B cell (primary cell): Measurements from ENCODE around the gene CNTNAP3B. TPM values are rescaled to one million over a fixed set of nuclear protein-coding genes. Genes with fewer than 3 reads are reported as not detected.
"Not testable (repeated sequence)": the region's sequence is repeated elsewhere in the genome, so short reads cannot be mapped to it uniquely, and the experiment has no call there.

Experiments
- ATAC-seq: fragments of 200-7000 bp; cut with Tn5 transposase; one replicate; pipeline ENCODE4 v1.10.0; 2021; ENCODE audit warnings: low read depth, mild to moderate bottlenecking, moderate number of reproducible peaks, moderate library complexity
- CTCF ChIA-PET: fragments of 350-600 bp; sonication (Branson Sonifier 250); formaldehyde crosslinking; loops from one replicate; lab custom pipeline; 2021; ENCODE audit warnings: antibody characterized with exemption, inconsistent platforms; lab: Charles Lee
- POLR2A ChIA-PET: fragments of 350-600 bp; sonication (Branson Sonifier 250); formaldehyde crosslinking; loops from one replicate; lab custom pipeline; 2021; ENCODE audit warnings: antibody characterized with exemption; lab: Charles Lee
- DNase-seq: peaks from one replicate; pipeline ENCODE4 v3.0.0; 2013
- H2AFZ ChIP-seq: 2 replicates; pipeline ENCODE4 v1.6.1; 2012; ENCODE audit warnings: mild to moderate bottlenecking, low read depth, low read length; ENCODE audit not compliant: insufficient read depth, poor library complexity, severe bottlenecking
- H3K27ac ChIP-seq, 2 donors: 1 replicate in 1 of 2; 2 replicates in 1 of 2; pipeline ENCODE4 v1.5.1; 2012 to 2013; ENCODE audit warnings: low read length in 2 of 2, mild to moderate bottlenecking in 2 of 2, moderate library complexity in 1 of 2
- H3K27me3 ChIP-seq, 4 experiments: fragments of 200-600 bp in 1 of 4; sonication (generic) in 1 of 4; replicated peaks in 1 of 4; 1 replicate in 2 of 4; 2 replicates in 2 of 4; pipeline versions ENCODE4 v1.6.1 to v1.7.0; 2013 to 2016; ENCODE audit warnings: low read length in 3 of 4, mild to moderate bottlenecking in 2 of 4, mixed read lengths in 1 of 4, moderate library complexity in 1 of 4; ENCODE audit not compliant: insufficient read depth in 4 of 4, control insufficient read depth in 3 of 4; ENCODE audit errors: control extremely low read depth in 1 of 4
- H3K36me3 ChIP-seq, 2 experiments: replicated peaks in 1 of 2; 1 replicate in 1 of 2; 2 replicates in 1 of 2; pipeline versions ENCODE4 v1.6.1 to v1.7.1; 2013; ENCODE audit warnings: low read length in 1 of 2; ENCODE audit not compliant: insufficient read depth in 2 of 2, control insufficient read depth in 1 of 2; ENCODE audit errors: control extremely low read depth in 1 of 2, extremely low read depth in 1 of 2
- H3K4me1 ChIP-seq, 2 donors: fragments of 200-600 bp in 1 of 2; sonication (generic) in 1 of 2; 1 replicate in 1 of 2; 2 replicates in 1 of 2; pipeline versions ENCODE4 v1.5.1 to v1.6.1; 2013 to 2017; ENCODE audit warnings: low read length in 2 of 2; ENCODE audit not compliant: control insufficient read depth in 2 of 2, insufficient read depth in 2 of 2
- H3K4me2 ChIP-seq: replicated peaks from 2 replicates; pipeline ENCODE3; 2012; ENCODE audit warnings: mild to moderate bottlenecking, low read depth, low read length; ENCODE audit not compliant: poor library complexity, severe bottlenecking
- H3K4me3 ChIP-seq, 5 experiments: fragments of 200-600 bp in 1 of 5; sonication (generic) in 1 of 5; 1 replicate in 3 of 5; 2 replicates in 2 of 5; pipeline versions ENCODE4 v1.5.1 to v1.7.0; 2011 to 2016; ENCODE audit warnings: low read length in 4 of 5, mild to moderate bottlenecking in 4 of 5, low read depth in 2 of 5, control low read depth in 1 of 5, moderate library complexity in 1 of 5; ENCODE audit not compliant: insufficient read depth in 1 of 5; ENCODE audit errors: control extremely low read depth in 1 of 5, extremely low read depth in 1 of 5
- H3K79me2 ChIP-seq: fragments of 200-600 bp; sonication (generic); one replicate; pipeline ENCODE4 v1.6.0; 2016; ENCODE audit warnings: low read length; ENCODE audit not compliant: control insufficient read depth, insufficient read depth
- H3K9ac ChIP-seq: fragments of 200-600 bp; sonication (generic); 2 replicates; pipeline ENCODE4 v1.6.1; 2017; ENCODE audit warnings: mild to moderate bottlenecking, low read length, moderate library complexity
- H3K9me3 ChIP-seq, 3 donors: one replicate each; pipeline versions ENCODE4 v1.6.1 to v1.7.1; 2013; ENCODE audit warnings: low read length in 2 of 3; ENCODE audit not compliant: control insufficient read depth in 2 of 3, insufficient read depth in 1 of 3; ENCODE audit errors: control extremely low read depth in 1 of 3
- H4K20me1 ChIP-seq: 2 replicates; pipeline ENCODE4 v1.6.0; 2012; ENCODE audit warnings: mild to moderate bottlenecking, low read length; ENCODE audit not compliant: insufficient read depth, control insufficient read depth, poor library complexity, severe bottlenecking
- H3K27ac Mint-ChIP-seq: one replicate; pipeline ENCODE4 v1.8.0; 2021; ENCODE audit warnings: mixed read lengths
- H3K27me3 Mint-ChIP-seq: one replicate; pipeline ENCODE4 v1.8.0; 2021; ENCODE audit warnings: mixed read lengths
- H3K4me1 Mint-ChIP-seq: one replicate; pipeline ENCODE4 v1.8.0; 2021; ENCODE audit warnings: mixed read lengths
- H3K4me3 Mint-ChIP-seq: one replicate; pipeline ENCODE4 v1.8.0; 2021; ENCODE audit warnings: mixed read lengths
- H3K9me3 Mint-ChIP-seq: one replicate; pipeline ENCODE4 v1.8.0; 2022; ENCODE audit warnings: mixed read lengths; ENCODE audit not compliant: insufficient read depth
- WGBS: methylation state at CpG from one replicate; pipeline ENCODE4 v1.1.5; 2013; ENCODE audit warnings: missing lambda C conversion rate; ENCODE audit not compliant: insufficient coverage; 5-methylcytosine and 5-hydroxymethylcytosine counted together
- intact Hi-C: fragments of 100-400 bp; cut with micrococcal nuclease; formaldehyde crosslinking; loops from one replicate; pipeline ENCODE4 v1.10.0; 2022
- polyA plus RNA-seq: library from polyadenylated mRNA; depleted of rRNA; stranded (reverse); fragments of >200 nt; gene quantifications from 2 replicates; pipeline ENCODE4 v1.2.3, GENCODE V29; 2012
- total RNA-seq, 2 donors: library from RNA; stranded (reverse); fragments of 120-200 nt in 1 of 2; gene quantifications; 1 replicate in 1 of 2; 2 replicates in 1 of 2; pipeline versions ENCODE4 v1.2.3 to v1.2.4, GENCODE V29; 2013 to 2022

CNTNAP3B gene
- total and polyA plus RNA-seq, 2 donors (not counting 1 experiment from before 2014, with no cell fraction given), result 0.25 to 0.89 TPM

GRCh38 chr9:41855422-41855821 lies 273.8 kb downstream of the CNTNAP3B start:
- H3K4me1 Mint-ChIP-seq, intact Hi-C loops, H3K27ac Mint-ChIP-seq, H3K79me2 ChIP-seq, CTCF ChIA-PET, DNase-seq, H3K27me3 Mint-ChIP-seq, H3K36me3 ChIP-seq, H3K4me3 Mint-ChIP-seq, H3K9me3 Mint-ChIP-seq, H3K9me3 ChIP-seq, H3K4me2 ChIP-seq, H3K27ac ChIP-seq, ATAC-seq, POLR2A ChIA-PET, H4K20me1 ChIP-seq, H3K9ac ChIP-seq, H2AFZ ChIP-seq, H3K4me3 ChIP-seq, H3K27me3 ChIP-seq, H3K4me1 ChIP-seq: not testable (repeated sequence)
- no CpG with 5 or more reads among the region's 2 CpGs for WGBS

GRCh38 chr9:41851848-41852740 lies 277.1 kb downstream of the CNTNAP3B start:
- intact Hi-C loops, ATAC-seq, H3K9me3 Mint-ChIP-seq, H3K9me3 ChIP-seq, H3K9ac ChIP-seq, H3K27me3 ChIP-seq, H3K27me3 Mint-ChIP-seq, H3K4me2 ChIP-seq, H3K4me3 ChIP-seq, H2AFZ ChIP-seq, H3K36me3 ChIP-seq, H4K20me1 ChIP-seq, H3K4me3 Mint-ChIP-seq, DNase-seq, CTCF ChIA-PET, H3K4me1 ChIP-seq, H3K4me1 Mint-ChIP-seq, H3K27ac Mint-ChIP-seq, H3K27ac ChIP-seq, POLR2A ChIA-PET, H3K79me2 ChIP-seq: not testable (repeated sequence)
- no CpG with 5 or more reads among the region's 9 CpGs for WGBS

- DNase-seq, H3K9me3 ChIP-seq, H4K20me1 ChIP-seq, ATAC-seq, POLR2A ChIA-PET, H3K27ac Mint-ChIP-seq, H3K27me3 ChIP-seq, H3K4me3 ChIP-seq, H3K4me1 Mint-ChIP-seq, H3K79me2 ChIP-seq, H3K4me1 ChIP-seq, H3K4me2 ChIP-seq, CTCF ChIA-PET, H3K36me3 ChIP-seq, H3K9ac ChIP-seq, intact Hi-C loops, H3K27ac ChIP-seq, H3K27me3 Mint-ChIP-seq, H2AFZ ChIP-seq, H3K4me3 Mint-ChIP-seq, H3K9me3 Mint-ChIP-seq: not testable (repeated sequence)
- no CpG with 5 or more reads among the region's 7 CpGs for WGBS
These were observed 281.4 kb downstream of the CNTNAP3B start for GRCh38 chr9:41847829-41848228.
